HG03575 (cell line): ENCODE results near the gene HMGCR.

ENCODE experiments used
- ATAC-seq: cut with Tn5 transposase; IDR thresholded peaks from one replicate; pipeline ENCODE4 v1.9.1; 2021; ENCODE audit not compliant: unreplicated experiment, insufficient number of reproducible peaks, low FRiP score; ENCODE audit errors: extremely low read depth

The HMGCR gene

GRCh38 chr5:75368391-75368790 is 31.4 kb downstream of the HMGCR start:
- no peak for ATAC-seq

GRCh38 chr5:75373862-75374261 is 36.8 kb downstream of the HMGCR start:
- ATAC-seq, result no peak

GRCh38 chr5:75374394-75374814 is 37.4 kb downstream of the HMGCR start:
- no peak for ATAC-seq

GRCh38 chr5:75375414-75375813 is 38.4 kb downstream of the HMGCR start:
- no peak for ATAC-seq

- ATAC-seq, result no peak
These were observed 43.1 kb downstream of the HMGCR start for GRCh38 chr5:75380099-75380498.

GRCh38 chr5:75381456-75381855 is 44.4 kb downstream of the HMGCR start:
- ATAC-seq, result no peak

- ATAC-seq, result no peak
These were observed 47.2 kb downstream of the HMGCR start for GRCh38 chr5:75384218-75384617.

GRCh38 chr5:75387806-75388205 is 50.8 kb downstream of the HMGCR start:
- ATAC-seq, result no peak

- no peak for ATAC-seq
These were observed 52.4 kb downstream of the HMGCR start for GRCh38 chr5:75389430-75389829.

GRCh38 chr5:75395277-75395676 is 58.3 kb downstream of the HMGCR start:
- no peak for ATAC-seq

GRCh38 chr5:75405296-75405695 is 68.3 kb downstream of the HMGCR start:
- no peak for ATAC-seq
